H9 (cell line): Measurements from ENCODE around the gene PLA2G2C. TPM values are rescaled to one million over a fixed set of nuclear protein-coding genes. Genes with fewer than 3 reads are reported as not detected.

Experiments
- DNase-seq: peaks from one replicate; pipeline ENCODE4 v3.0.0-alpha.2; 2017
- H2AFZ ChIP-seq: one replicate; pipeline ENCODE4 v1.6.1; 2013; ENCODE audit warnings: mild to moderate bottlenecking, low read length, control low read depth, moderate library complexity
- H2AK5ac ChIP-seq: 2 replicates; pipeline ENCODE4 v1.6.1; 2013; ENCODE audit warnings: low read length, control low read depth, mixed read lengths; ENCODE audit not compliant: insufficient read length
- H2BK120ac ChIP-seq: one replicate; pipeline ENCODE4 v1.6.1; 2013; ENCODE audit warnings: low read depth, mild to moderate bottlenecking, low read length, control low read depth, inconsistent platforms; ENCODE audit not compliant: poor library complexity, severe bottlenecking
- H2BK12ac ChIP-seq: 2 replicates; pipeline ENCODE4 v1.6.1; 2013; ENCODE audit warnings: low read length, control low read depth, mixed read lengths, low read depth; ENCODE audit not compliant: insufficient read length
- H2BK15ac ChIP-seq: 2 replicates; pipeline ENCODE4 v1.6.1; 2013; ENCODE audit warnings: low read depth, low read length, control low read depth
- H2BK20ac ChIP-seq: one replicate; pipeline ENCODE4 v1.6.1; 2013; ENCODE audit warnings: low read depth, mild to moderate bottlenecking, low read length, control low read depth, inconsistent platforms; ENCODE audit not compliant: poor library complexity, severe bottlenecking
- H2BK5ac ChIP-seq: 2 replicates; pipeline ENCODE4 v1.6.1; 2013; ENCODE audit warnings: low read length, control low read depth, mixed read lengths; ENCODE audit not compliant: insufficient read length
- H3K14ac ChIP-seq: 2 replicates; pipeline ENCODE4 v1.6.1; 2013; ENCODE audit warnings: low read length, control low read depth; ENCODE audit not compliant: insufficient read depth
- H3K18ac ChIP-seq: 2 replicates; pipeline ENCODE4 v1.6.1; 2013; ENCODE audit warnings: low read depth, mild to moderate bottlenecking, mixed read lengths, low read length, control low read depth; ENCODE audit not compliant: insufficient read length
- H3K23ac ChIP-seq: 2 replicates; pipeline ENCODE4 v1.6.1; 2013; ENCODE audit warnings: low read length, control low read depth, mixed read lengths, low read depth; ENCODE audit not compliant: insufficient read length
- H3K23me2 ChIP-seq: 2 replicates; pipeline ENCODE4 v1.6.1; 2013; ENCODE audit warnings: low read depth, mild to moderate bottlenecking, mixed read lengths, low read length, control low read depth; ENCODE audit not compliant: insufficient read length, poor library complexity, severe bottlenecking
- H3K27ac ChIP-seq: 2 replicates; pipeline ENCODE4 v1.5.1; 2013; ENCODE audit warnings: low read length, control low read depth, mixed read lengths, low read depth; ENCODE audit not compliant: insufficient read length
- H3K27me3 ChIP-seq: 2 replicates; pipeline ENCODE4 v1.6.1; 2013; ENCODE audit warnings: low read length, control low read depth, inconsistent platforms; ENCODE audit not compliant: insufficient read depth
- H3K4ac ChIP-seq: 2 replicates; pipeline ENCODE4 v1.6.1; 2013; ENCODE audit warnings: low read depth, mild to moderate bottlenecking, control low read depth, inconsistent platforms, low read length, moderate library complexity
- H3K4me1 ChIP-seq: 2 replicates; pipeline ENCODE4 v1.6.1; 2013; ENCODE audit warnings: low read length, control low read depth, inconsistent platforms; ENCODE audit not compliant: insufficient read depth
- H3K4me2 ChIP-seq: 2 replicates; pipeline ENCODE4 v1.6.1; 2013; ENCODE audit warnings: low read length, control low read depth, mixed read lengths; ENCODE audit not compliant: insufficient read length, insufficient read depth
- H3K56ac ChIP-seq: 2 replicates; pipeline ENCODE4 v1.6.1; 2013; ENCODE audit warnings: low read depth, mild to moderate bottlenecking, mixed read lengths, low read length, control low read depth; ENCODE audit not compliant: insufficient read length
- H3K79me1 ChIP-seq: 2 replicates; pipeline ENCODE4 v1.6.1; 2013; ENCODE audit warnings: low read depth, mild to moderate bottlenecking, moderate library complexity, low read length, control low read depth, inconsistent platforms; ENCODE audit not compliant: insufficient read depth, poor library complexity, severe bottlenecking
- H3K79me2 ChIP-seq: 2 replicates; pipeline ENCODE4 v1.6.1; 2013; ENCODE audit warnings: low read length, control low read depth, inconsistent platforms; ENCODE audit not compliant: insufficient read depth
- H3K9ac ChIP-seq: 2 replicates; pipeline ENCODE4 v1.6.1; 2013; ENCODE audit warnings: low read length, control low read depth, mixed read lengths; ENCODE audit not compliant: insufficient read length; ENCODE audit errors: extremely low read depth
- H3K9me3 ChIP-seq: one replicate; pipeline ENCODE4 v1.6.1; 2013; ENCODE audit warnings: low read depth, low read length, inconsistent platforms; ENCODE audit not compliant: control insufficient read depth
- H3T11ph ChIP-seq: one replicate; pipeline ENCODE4 v1.6.1; 2013; ENCODE audit warnings: mild to moderate bottlenecking, low read length, control low read depth, inconsistent platforms
- H4K20me1 ChIP-seq: one replicate; pipeline ENCODE4 v1.6.1; 2013; ENCODE audit not compliant: control insufficient read depth, insufficient read length, insufficient read depth
- H4K5ac ChIP-seq: 2 replicates; pipeline ENCODE4 v1.6.1; 2013; ENCODE audit warnings: low read depth, mild to moderate bottlenecking, mixed read lengths, low read length, control low read depth; ENCODE audit not compliant: insufficient read length
- H4K8ac ChIP-seq: replicated peaks from 2 replicates; pipeline ENCODE4 v1.6.1; 2013; ENCODE audit warnings: low read length, control low read depth, mixed read lengths, low read depth; ENCODE audit not compliant: insufficient read length
- H4K91ac ChIP-seq: 2 replicates; pipeline ENCODE4 v1.6.1; 2013; ENCODE audit warnings: low read depth, mild to moderate bottlenecking, moderate library complexity, mixed read lengths, low read length, control low read depth; ENCODE audit not compliant: insufficient read length
- H3K27ac Mint-ChIP-seq, 3 experiments: 2 replicates in 2 of 3; 3 replicates in 1 of 3; pipeline ENCODE4 v1.8.0; 2020 to 2021; ENCODE audit warnings: mixed read lengths in 3 of 3, mild to moderate bottlenecking in 1 of 3, moderate library complexity in 1 of 3
- H3K27me3 Mint-ChIP-seq: 2 replicates; pipeline ENCODE4 v1.8.0; 2021; ENCODE audit warnings: low read depth, mild to moderate bottlenecking, moderate library complexity, mixed read lengths
- H3K36me3 Mint-ChIP-seq, 3 experiments: 2 replicates in 2 of 3; 3 replicates in 1 of 3; pipeline ENCODE4 v1.8.0; 2020 to 2021; ENCODE audit warnings: low read depth in 3 of 3, mixed read lengths in 3 of 3; ENCODE audit not compliant: insufficient read depth in 1 of 3
- H3K4me1 Mint-ChIP-seq, 2 experiments: 2 replicates each; pipeline ENCODE4 v1.8.0; 2020; ENCODE audit warnings: mixed read lengths in 2 of 2
- H3K4me3 Mint-ChIP-seq, 2 experiments: 2 replicates in 1 of 2; 3 replicates in 1 of 2; pipeline ENCODE4 v1.8.0; 2020 to 2021; ENCODE audit warnings: mild to moderate bottlenecking in 2 of 2, mixed read lengths in 2 of 2, moderate library complexity in 1 of 2
- H3K9me3 Mint-ChIP-seq, 2 experiments: 2 replicates in 1 of 2; 3 replicates in 1 of 2; pipeline ENCODE4 v1.8.0; 2020; ENCODE audit warnings: mild to moderate bottlenecking in 2 of 2, mixed read lengths in 2 of 2, moderate library complexity in 1 of 2
- WGBS: extraction: QIAGEN DNeasy Blood & Tissue Kit; methylation state at CpG from one replicate; pipeline ENCODE4 v1.1.7; 2013; ENCODE audit warnings: missing lambda C conversion rate, low lambda C conversion rate, mixed read lengths; ENCODE audit not compliant: insufficient read length; ENCODE audit errors: extremely low coverage; 5-methylcytosine and 5-hydroxymethylcytosine counted together
- total RNA-seq: library from RNA; stranded (reverse); gene quantifications from 2 replicates; pipeline ENCODE4 v1.2.1, GENCODE V29; 2021
- TF ChIP-seq, protein P1 (sequence below): fragments of 200-600 bp; sonication (generic); conservative IDR thresholded peaks from 3 replicates; pipeline ENCODE4 v1.8.0; 2021; ENCODE audit warnings: antibody characterized with exemption, mild to moderate bottlenecking

PLA2G2C gene
- total RNA-seq, 1 experiment from 2014 or later = not detected

- H3K23ac ChIP-seq = no peak overlapping the region
- no peaks in the 10 kb centered on the region for H3K4me1 ChIP-seq
- H3K9ac ChIP-seq = no peak overlapping the region
- H3K79me1 ChIP-seq = no peaks in the 10 kb centered on the region
- no peak overlapping the region for H4K5ac ChIP-seq
- H3K4ac ChIP-seq = no peak overlapping the region
- peaks cover 0 to 2% of the 10 kb centered on the region in 2 experiments; a peak in 2 of 4 replicates for H3K4me1 Mint-ChIP-seq
- H2AFZ ChIP-seq = no peak overlapping the region
- H2BK120ac ChIP-seq = no peak overlapping the region
- no peak overlapping the region for H2BK5ac ChIP-seq
- H3K27me3 Mint-ChIP-seq = peaks cover 11% of the 10 kb centered on the region
- no peaks in the 10 kb centered on the region for H3K9me3 ChIP-seq
- H2AK5ac ChIP-seq = no peak overlapping the region
- H4K20me1 ChIP-seq = no peaks in the 10 kb centered on the region
- no peak overlapping the region for H3T11ph ChIP-seq
- no peaks in the 10 kb centered on the region for H3K79me2 ChIP-seq
- no peak overlapping the region for H4K8ac ChIP-seq
- H3K27ac Mint-ChIP-seq = peak overlapping the region in 1 of 3 experiments; percentile 65; a peak in 1 of 7 replicates
- H3K56ac ChIP-seq = no peak overlapping the region
- DNase-seq = no peak
- no peaks in the 10 kb centered on the region for H3K23me2 ChIP-seq
- H3K4me2 ChIP-seq = no peak overlapping the region
- H2BK20ac ChIP-seq = no peak overlapping the region
- no peaks in the 10 kb centered on the region for H3K27me3 ChIP-seq
- no peak overlapping the region for H2BK15ac ChIP-seq
- WGBS = no CpG with 5 or more reads among the region's 12 CpGs
- no peak overlapping the region; a peak in 1 of 5 replicates for H3K4me3 Mint-ChIP-seq
- H3K36me3 Mint-ChIP-seq = no peaks in the 10 kb centered on the region
- H3K18ac ChIP-seq = no peak overlapping the region
- no peak overlapping the region for H3K27ac ChIP-seq
- H3K9me3 Mint-ChIP-seq = no peaks in the 10 kb centered on the region
- H4K91ac ChIP-seq = no peak overlapping the region
- H2BK12ac ChIP-seq = no peak overlapping the region
- TF ChIP-seq, protein P1, sequence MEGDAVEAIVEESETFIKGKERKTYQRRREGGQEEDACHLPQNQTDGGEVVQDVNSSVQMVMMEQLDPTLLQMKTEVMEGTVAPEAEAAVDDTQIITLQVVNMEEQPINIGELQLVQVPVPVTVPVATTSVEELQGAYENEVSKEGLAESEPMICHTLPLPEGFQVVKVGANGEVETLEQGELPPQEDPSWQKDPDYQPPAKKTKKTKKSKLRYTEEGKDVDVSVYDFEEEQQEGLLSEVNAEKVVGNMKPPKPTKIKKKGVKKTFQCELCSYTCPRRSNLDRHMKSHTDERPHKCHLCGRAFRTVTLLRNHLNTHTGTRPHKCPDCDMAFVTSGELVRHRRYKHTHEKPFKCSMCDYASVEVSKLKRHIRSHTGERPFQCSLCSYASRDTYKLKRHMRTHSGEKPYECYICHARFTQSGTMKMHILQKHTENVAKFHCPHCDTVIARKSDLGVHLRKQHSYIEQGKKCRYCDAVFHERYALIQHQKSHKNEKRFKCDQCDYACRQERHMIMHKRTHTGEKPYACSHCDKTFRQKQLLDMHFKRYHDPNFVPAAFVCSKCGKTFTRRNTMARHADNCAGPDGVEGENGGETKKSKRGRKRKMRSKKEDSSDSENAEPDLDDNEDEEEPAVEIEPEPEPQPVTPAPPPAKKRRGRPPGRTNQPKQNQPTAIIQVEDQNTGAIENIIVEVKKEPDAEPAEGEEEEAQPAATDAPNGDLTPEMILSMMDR = no peak
- no peak overlapping the region for H3K14ac ChIP-seq
Measured at GRCh38 chr1:20172033-20172590, 14.2 kb downstream of the PLA2G2C start.
